ENCODE data around the gene ACKR4.

DNA sequence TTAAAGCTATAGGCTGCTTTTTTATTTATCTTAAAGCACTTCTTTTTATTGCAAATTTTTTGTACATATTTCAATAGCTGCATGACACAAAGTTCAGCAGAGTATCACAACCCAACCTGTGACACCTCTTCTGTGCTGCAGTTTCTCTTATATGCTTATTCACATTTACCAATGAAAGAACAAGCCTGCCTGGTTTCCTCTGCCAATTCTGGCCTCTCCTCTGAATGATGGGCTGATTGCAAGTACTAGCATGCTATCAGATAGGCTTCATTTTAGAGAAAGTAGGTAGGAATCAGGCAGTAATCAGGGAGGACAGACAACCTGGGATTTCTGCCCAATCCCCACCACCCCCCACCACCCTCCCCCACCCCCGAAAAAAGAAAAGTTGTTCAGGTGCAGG lies 26.6 kb downstream of the ACKR4 start:
- no peak for TF ChIP-seq POLR2AphosphoS5 (IDR thresholded peaks at IDR 0.05; ENCODE audit: insufficient read depth, low read depth, low read length)
- TF ChIP-seq, protein P1, sequence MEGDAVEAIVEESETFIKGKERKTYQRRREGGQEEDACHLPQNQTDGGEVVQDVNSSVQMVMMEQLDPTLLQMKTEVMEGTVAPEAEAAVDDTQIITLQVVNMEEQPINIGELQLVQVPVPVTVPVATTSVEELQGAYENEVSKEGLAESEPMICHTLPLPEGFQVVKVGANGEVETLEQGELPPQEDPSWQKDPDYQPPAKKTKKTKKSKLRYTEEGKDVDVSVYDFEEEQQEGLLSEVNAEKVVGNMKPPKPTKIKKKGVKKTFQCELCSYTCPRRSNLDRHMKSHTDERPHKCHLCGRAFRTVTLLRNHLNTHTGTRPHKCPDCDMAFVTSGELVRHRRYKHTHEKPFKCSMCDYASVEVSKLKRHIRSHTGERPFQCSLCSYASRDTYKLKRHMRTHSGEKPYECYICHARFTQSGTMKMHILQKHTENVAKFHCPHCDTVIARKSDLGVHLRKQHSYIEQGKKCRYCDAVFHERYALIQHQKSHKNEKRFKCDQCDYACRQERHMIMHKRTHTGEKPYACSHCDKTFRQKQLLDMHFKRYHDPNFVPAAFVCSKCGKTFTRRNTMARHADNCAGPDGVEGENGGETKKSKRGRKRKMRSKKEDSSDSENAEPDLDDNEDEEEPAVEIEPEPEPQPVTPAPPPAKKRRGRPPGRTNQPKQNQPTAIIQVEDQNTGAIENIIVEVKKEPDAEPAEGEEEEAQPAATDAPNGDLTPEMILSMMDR (IDR thresholded peaks at IDR 0.05; ENCODE audit: extremely low read depth in 1 of 2, insufficient read depth in 1 of 2, low read depth in 1 of 2, low read length in 2 of 2): no peak
